H54 (cell line): Measurements from ENCODE around the gene PLPP7.
"Not testable (repeated sequence)": the region's sequence is repeated elsewhere in the genome, so short reads cannot be mapped to it uniquely, and the experiment has no call there.

Experiments
- DNase-seq: peaks from one replicate; pipeline ENCODE4 v3.0.0; 2011; ENCODE audit warnings: low spot score, mixed read lengths; ENCODE audit not compliant: insufficient read length
- FAIRE-seq: peaks from 3 replicates; lab custom pipeline; 2011; peaks lifted over from hg19 to GRCh38; lab: Jason Lieb, UNC
- POLR2A ChIP-seq: IDR thresholded peaks from 2 replicates; pipeline ENCODE4 v1.6.1; 2011; ENCODE audit warnings: low read depth, mild to moderate bottlenecking, low read length

Gene PLPP7

GRCh38 chr9:131333771-131334628 lies 44.5 kb downstream of the PLPP7 start:
- TF ChIP-seq POLR2A = no peak
- DNase-seq (no peak), FAIRE-seq (no peak)

- FAIRE-seq (no peak), DNase-seq (no peak)
- no peak for TF ChIP-seq POLR2A
Measured at GRCh38 chr9:131334629-131335367, 45.3 kb downstream of the PLPP7 start.

GRCh38 chr9:131335368-131335755 lies 45.8 kb downstream of the PLPP7 start:
- DNase-seq (no peak), FAIRE-seq (no peak)
- no peak for TF ChIP-seq POLR2A

- no peak for FAIRE-seq
- DNase-seq = no peak
- TF ChIP-seq POLR2A = no peak
Measured at GRCh38 chr9:131337131-131337848, 47.8 kb downstream of the PLPP7 start.

- DNase-seq = not testable (repeated sequence)
Measured at GRCh38 chr9:131339212-131339611, 49.7 kb downstream of the PLPP7 start.

GRCh38 chr9:131344931-131345535 lies 55.5 kb downstream of the PLPP7 start:
- not testable (repeated sequence) for FAIRE-seq, DNase-seq

More at GRCh38 chr9:131339212-131339611, 49.7 kb downstream of the PLPP7 start:
- FAIRE-seq = not testable (repeated sequence)

GRCh38 chr9:131346559-131346958 lies 57.0 kb downstream of the PLPP7 start:
- DNase-seq (no peak), FAIRE-seq (no peak)
- TF ChIP-seq POLR2A = no peak

- TF ChIP-seq POLR2A = no peak
- DNase-seq = no peak
- no peak for FAIRE-seq
Measured at GRCh38 chr9:131347376-131348020, 58.0 kb downstream of the PLPP7 start.

GRCh38 chr9:131348631-131349521 lies 59.4 kb downstream of the PLPP7 start:
- no peak for FAIRE-seq
- DNase-seq = no peak
- TF ChIP-seq POLR2A = no peak

GRCh38 chr9:131349522-131349880 lies 60.0 kb downstream of the PLPP7 start:
- TF ChIP-seq POLR2A = no peak
- no peak for FAIRE-seq
- DNase-seq = no peak

- no peak for FAIRE-seq
- peak; percentile 30 for DNase-seq
- TF ChIP-seq POLR2A = no peak
Measured at GRCh38 chr9:131349881-131350563, 60.5 kb downstream of the PLPP7 start.

GRCh38 chr9:131356479-131356878 lies 67.0 kb downstream of the PLPP7 start:
- DNase-seq, FAIRE-seq: not testable (repeated sequence)
